Neural progenitor cell (in vitro differentiated cells): ENCODE measurements around the gene SND1.

Experiments
- CTCF ChIP-seq: fragments of 200-600 bp; sonication (generic); IDR thresholded peaks from 2 replicates; pipeline ENCODE4 v1.5.1; 2017; ENCODE audit warnings: antibody characterized with exemption, mild to moderate bottlenecking
- EZH2 ChIP-seq: fragments of 200-600 bp; sonication (generic); IDR thresholded peaks from 2 replicates; pipeline ENCODE4 v1.6.1; 2017; ENCODE audit warnings: antibody characterized with exemption, mild to moderate bottlenecking, moderate library complexity
- EZH2phosphoT487 ChIP-seq: fragments of 200-600 bp; sonication (generic); IDR thresholded peaks from 2 replicates; pipeline ENCODE4 v1.6.1; 2017; ENCODE audit warnings: antibody characterized with exemption

- no peak for TF ChIP-seq CTCF
- TF ChIP-seq EZH2phosphoT487: no peak
- TF ChIP-seq EZH2: no peak
Measured at GRCh38 chr7:127793582-127793981, 141.6 kb downstream of the SND1 start.
